ENCODE measurements around the gene CAB39.
A peak's percentile ranks its signal among the peaks of the same experiment; 100 is the strongest.

CAB39 gene

DNA sequence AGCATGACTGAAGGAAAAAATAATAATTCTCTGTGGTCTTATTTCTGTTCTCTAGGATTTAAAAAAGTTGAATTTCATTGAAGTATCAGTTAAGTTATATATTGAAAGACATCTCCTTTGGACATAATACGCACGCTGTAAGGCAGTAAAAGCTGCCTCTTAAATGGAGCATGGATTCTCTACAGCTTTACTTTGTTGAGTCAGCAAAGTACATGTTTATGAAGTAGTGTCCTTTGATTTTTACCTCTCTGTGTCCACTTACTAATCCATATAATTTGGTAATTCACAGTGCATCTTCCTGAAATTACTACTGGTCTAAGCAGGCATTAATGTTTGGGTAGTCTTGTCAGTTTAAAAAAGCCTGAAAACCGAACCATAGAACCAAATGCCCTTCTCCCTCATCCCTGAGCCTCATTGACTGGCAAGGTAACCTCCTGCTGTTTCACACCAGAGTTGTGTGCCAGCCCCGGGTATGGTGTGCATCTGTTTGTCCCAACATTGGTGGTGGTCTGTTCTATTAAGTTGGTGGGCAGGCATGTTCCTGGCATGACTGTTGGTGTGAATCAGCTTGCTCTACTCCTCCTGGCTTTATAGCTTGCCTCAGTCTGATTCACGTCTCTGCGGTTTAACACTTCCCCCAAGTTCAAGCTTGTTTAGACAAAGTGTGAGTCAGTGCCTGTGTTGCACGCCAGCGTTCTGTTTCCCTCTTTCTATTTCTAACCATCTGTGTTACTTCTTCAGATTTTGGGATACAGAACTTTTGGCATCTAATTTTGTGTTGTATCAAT is 81.1 kb downstream of the CAB39 start:
- peaks cover 48% of the 10 kb centered on the region for H3K4me1 ChIP-seq (ENCODE audit: insufficient read depth, poor library complexity, severe bottlenecking)
- ATAC-seq (ENCODE audit: low read depth) (peak; percentile 92), DNase-seq (ENCODE audit: low spot score) (peak; percentile 85)
- H3K36me3 ChIP-seq (ENCODE audit: low read depth), result peaks cover 77% of the 10 kb centered on the region
- no peaks in the 10 kb centered on the region for H3K27me3 ChIP-seq (ENCODE audit: insufficient read depth, poor library complexity, severe bottlenecking)
- TF ChIP-seq, protein P1, sequence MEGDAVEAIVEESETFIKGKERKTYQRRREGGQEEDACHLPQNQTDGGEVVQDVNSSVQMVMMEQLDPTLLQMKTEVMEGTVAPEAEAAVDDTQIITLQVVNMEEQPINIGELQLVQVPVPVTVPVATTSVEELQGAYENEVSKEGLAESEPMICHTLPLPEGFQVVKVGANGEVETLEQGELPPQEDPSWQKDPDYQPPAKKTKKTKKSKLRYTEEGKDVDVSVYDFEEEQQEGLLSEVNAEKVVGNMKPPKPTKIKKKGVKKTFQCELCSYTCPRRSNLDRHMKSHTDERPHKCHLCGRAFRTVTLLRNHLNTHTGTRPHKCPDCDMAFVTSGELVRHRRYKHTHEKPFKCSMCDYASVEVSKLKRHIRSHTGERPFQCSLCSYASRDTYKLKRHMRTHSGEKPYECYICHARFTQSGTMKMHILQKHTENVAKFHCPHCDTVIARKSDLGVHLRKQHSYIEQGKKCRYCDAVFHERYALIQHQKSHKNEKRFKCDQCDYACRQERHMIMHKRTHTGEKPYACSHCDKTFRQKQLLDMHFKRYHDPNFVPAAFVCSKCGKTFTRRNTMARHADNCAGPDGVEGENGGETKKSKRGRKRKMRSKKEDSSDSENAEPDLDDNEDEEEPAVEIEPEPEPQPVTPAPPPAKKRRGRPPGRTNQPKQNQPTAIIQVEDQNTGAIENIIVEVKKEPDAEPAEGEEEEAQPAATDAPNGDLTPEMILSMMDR (IDR thresholded peaks at IDR 0.05; ENCODE audit: poor library complexity, severe bottlenecking), result no peak
- H3K27ac ChIP-seq (ENCODE audit: poor library complexity, severe bottlenecking), result peak overlapping the region; percentile 96
- H3K4me3 ChIP-seq (ENCODE audit: severe bottlenecking), result no peak overlapping the region
- peaks cover 3% of the 10 kb centered on the region for H3K9me3 ChIP-seq (ENCODE audit: severe bottlenecking)

DNA sequence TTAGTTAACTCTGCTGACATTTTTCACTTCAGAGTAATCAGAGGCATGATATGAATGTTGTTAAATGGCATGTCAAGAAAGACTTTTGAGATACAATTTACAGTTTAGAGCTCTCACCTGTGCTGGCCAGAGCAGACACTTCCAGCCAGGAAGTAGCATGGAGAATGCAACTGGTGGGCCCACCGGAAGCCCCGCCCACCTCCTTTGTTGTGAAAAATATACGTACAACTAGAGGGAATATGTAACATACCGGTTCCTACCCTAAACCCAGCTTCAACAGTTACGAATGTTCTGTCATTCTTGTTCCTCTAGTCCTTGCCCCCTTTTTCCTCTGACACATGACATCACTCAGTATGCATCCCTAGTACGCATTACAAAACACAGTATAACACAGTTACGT is 81.9 kb downstream of the CAB39 start:
- Histone ChIP-seq H3K27me3 (ENCODE audit: insufficient read depth, poor library complexity, severe bottlenecking) (no peaks in the 10 kb centered on the region), H3K9me3 (ENCODE audit: severe bottlenecking) (no peaks in the 10 kb centered on the region), H3K4me3 (ENCODE audit: severe bottlenecking) (no peak overlapping the region), H3K4me1 (ENCODE audit: insufficient read depth, poor library complexity, severe bottlenecking) (peaks cover 48% of the 10 kb centered on the region), H3K27ac (ENCODE audit: poor library complexity, severe bottlenecking) (peak overlapping the region; percentile 96), H3K36me3 (ENCODE audit: low read depth) (peaks cover 76% of the 10 kb centered on the region)
- DNase-seq (ENCODE audit: low spot score), result no peak
- TF ChIP-seq, protein P1 (IDR thresholded peaks at IDR 0.05; ENCODE audit: poor library complexity, severe bottlenecking), result no peak
- ATAC-seq (ENCODE audit: low read depth), result peak; percentile 51

DNA sequence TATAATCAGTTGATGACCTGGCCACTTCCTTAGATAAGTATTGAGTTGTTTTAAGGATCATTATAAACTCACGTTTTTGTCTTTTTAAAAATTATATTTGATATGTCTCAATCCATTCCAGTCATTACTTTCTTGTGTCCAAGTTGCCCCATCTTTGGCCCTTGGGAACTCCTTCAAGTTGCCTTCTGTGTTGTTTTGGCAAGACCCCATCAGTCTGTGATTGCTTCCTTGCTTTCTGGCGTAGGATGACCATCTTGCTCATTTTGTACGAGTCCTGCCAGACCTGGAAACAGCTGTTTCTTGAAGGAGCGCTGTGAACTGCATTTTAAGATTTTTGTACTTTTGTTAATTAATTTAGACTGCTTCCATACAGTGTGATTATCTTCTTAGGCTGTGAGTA is 83.2 kb downstream of the CAB39 start:
- ATAC-seq (ENCODE audit: low read depth) (no peak), DNase-seq (ENCODE audit: low spot score) (no peak)
- H3K4me3 ChIP-seq (ENCODE audit: severe bottlenecking), result no peak overlapping the region
- peaks cover 48% of the 10 kb centered on the region for H3K4me1 ChIP-seq (ENCODE audit: insufficient read depth, poor library complexity, severe bottlenecking)
- peak overlapping the region; percentile 96 for H3K27ac ChIP-seq (ENCODE audit: poor library complexity, severe bottlenecking)
- H3K36me3 ChIP-seq (ENCODE audit: low read depth), result peaks cover 76% of the 10 kb centered on the region
- no peaks in the 10 kb centered on the region for H3K27me3 ChIP-seq (ENCODE audit: insufficient read depth, poor library complexity, severe bottlenecking)
- H3K9me3 ChIP-seq (ENCODE audit: severe bottlenecking), result no peaks in the 10 kb centered on the region
- TF ChIP-seq, protein P1 (IDR thresholded peaks at IDR 0.05; ENCODE audit: poor library complexity, severe bottlenecking), result no peak

DNA sequence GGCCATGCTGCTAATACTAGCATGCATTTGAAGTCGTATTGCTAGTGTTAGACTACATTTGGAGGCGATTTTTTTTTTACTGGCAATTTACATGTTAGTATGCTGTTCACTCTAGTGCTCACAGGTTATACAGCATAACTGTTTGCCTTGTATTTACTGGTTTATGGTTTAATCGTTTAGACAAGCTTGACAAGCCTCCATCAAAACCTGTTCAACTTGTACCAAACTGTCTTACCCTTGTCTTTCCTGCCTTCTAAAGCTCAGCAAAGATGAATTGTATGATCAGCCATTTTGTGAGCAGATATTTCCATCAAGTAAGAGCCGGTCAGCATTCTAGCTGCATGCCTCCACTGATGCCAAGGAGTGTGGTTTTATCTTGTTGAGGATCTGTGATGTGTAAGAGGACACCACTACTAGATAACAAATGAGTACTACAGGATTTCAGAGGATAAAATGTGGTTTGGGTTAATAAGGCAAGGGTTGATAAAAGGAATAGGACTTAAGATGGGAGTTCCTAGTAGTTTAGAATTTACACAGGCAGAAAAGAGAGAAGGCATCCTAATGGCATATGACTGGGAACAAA is 83.7 kb downstream of the CAB39 start:
- ATAC-seq (ENCODE audit: low read depth) (no peak), DNase-seq (ENCODE audit: low spot score) (no peak)
- Histone ChIP-seq H3K4me1 (ENCODE audit: insufficient read depth, poor library complexity, severe bottlenecking) (peaks cover 48% of the 10 kb centered on the region), H3K36me3 (ENCODE audit: low read depth) (peaks cover 76% of the 10 kb centered on the region), H3K27me3 (ENCODE audit: insufficient read depth, poor library complexity, severe bottlenecking) (no peaks in the 10 kb centered on the region), H3K27ac (ENCODE audit: poor library complexity, severe bottlenecking) (peak overlapping the region; percentile 96), H3K9me3 (ENCODE audit: severe bottlenecking) (no peaks in the 10 kb centered on the region), H3K4me3 (ENCODE audit: severe bottlenecking) (no peak overlapping the region)
- TF ChIP-seq, protein P1 (IDR thresholded peaks at IDR 0.05; ENCODE audit: poor library complexity, severe bottlenecking), result no peak
